NCI-H1694 treated with DMSO at 0.1 percent for 48 hours (cell line): ENCODE results near the gene EFNA5.

Source experiments
- DNase-seq: peaks from one replicate; lab custom pipeline; 2025; lab: John Stamatoyannopoulos, UW

EFNA5 gene

GRCh38 chr5:107484281-107484680 is 186.5 kb downstream of the EFNA5 start:
- no peak for DNase-seq

GRCh38 chr5:107483231-107484024 is 187.3 kb downstream of the EFNA5 start:
- DNase-seq, result no peak

GRCh38 chr5:107478068-107478641 is 192.6 kb downstream of the EFNA5 start:
- DNase-seq, result no peak

- no peak for DNase-seq
Observed at GRCh38 chr5:107477492-107477891, 193.2 kb downstream of the EFNA5 start.

GRCh38 chr5:107476783-107477182 is 194.0 kb downstream of the EFNA5 start:
- no peak for DNase-seq

- DNase-seq, result no peak
Observed at GRCh38 chr5:107474716-107475489, 195.8 kb downstream of the EFNA5 start.

GRCh38 chr5:107474361-107474715 is 196.4 kb downstream of the EFNA5 start:
- DNase-seq, result no peak

GRCh38 chr5:107472620-107473064 is 198.1 kb downstream of the EFNA5 start:
- no peak for DNase-seq

GRCh38 chr5:107470295-107470582 is 200.5 kb downstream of the EFNA5 start:
- DNase-seq, result no peak

GRCh38 chr5:107469485-107470294 is 201.0 kb downstream of the EFNA5 start:
- no peak for DNase-seq

GRCh38 chr5:107469064-107469463 is 201.7 kb downstream of the EFNA5 start:
- DNase-seq, result no peak

- DNase-seq, result no peak
Observed at GRCh38 chr5:107468276-107468675, 202.5 kb downstream of the EFNA5 start.

GRCh38 chr5:107467137-107467932 is 203.4 kb downstream of the EFNA5 start:
- no peak for DNase-seq

- DNase-seq, result no peak
Observed at GRCh38 chr5:107466233-107466769, 204.4 kb downstream of the EFNA5 start.

- DNase-seq, result no peak
Observed at GRCh38 chr5:107464876-107465275, 205.9 kb downstream of the EFNA5 start.

GRCh38 chr5:107464416-107464815 is 206.3 kb downstream of the EFNA5 start:
- no peak for DNase-seq

GRCh38 chr5:107463731-107464130 is 207.0 kb downstream of the EFNA5 start:
- DNase-seq, result no peak

GRCh38 chr5:107461770-107462169 is 209.0 kb downstream of the EFNA5 start:
- no peak for DNase-seq

- DNase-seq, result no peak
Observed at GRCh38 chr5:107460789-107461188, 209.9 kb downstream of the EFNA5 start.

GRCh38 chr5:107459605-107460004 is 211.1 kb downstream of the EFNA5 start:
- no peak for DNase-seq

- no peak for DNase-seq
Observed at GRCh38 chr5:107458322-107458721, 212.4 kb downstream of the EFNA5 start.
